Activated naive CD4-positive, alpha-beta T cell treated with anti-CD3 and anti-CD28 coated beads, Interleukin-2, amount 50 U/mL, for 24 hours (primary cell): Measurements from ENCODE around the gene FRMD4A.

Experiments used
- H3K27ac Mint-ChIP-seq: one replicate; pipeline ENCODE4 v1.8.0; 2021; ENCODE audit warnings: mild to moderate bottlenecking, mixed read lengths
- H3K27me3 Mint-ChIP-seq: one replicate; pipeline ENCODE4 v1.8.0; 2021; ENCODE audit warnings: mixed read lengths
- H3K36me3 Mint-ChIP-seq: one replicate; pipeline ENCODE4 v1.8.0; 2021; ENCODE audit warnings: mixed read lengths
- H3K4me1 Mint-ChIP-seq: one replicate; pipeline ENCODE4 v1.8.0; 2021; ENCODE audit warnings: mixed read lengths
- H3K4me3 Mint-ChIP-seq: one replicate; pipeline ENCODE4 v1.8.0; 2021; ENCODE audit warnings: mild to moderate bottlenecking, mixed read lengths
- H3K9me3 Mint-ChIP-seq: one replicate; pipeline ENCODE4 v1.8.0; 2021; ENCODE audit warnings: mixed read lengths

The FRMD4A gene

DNA sequence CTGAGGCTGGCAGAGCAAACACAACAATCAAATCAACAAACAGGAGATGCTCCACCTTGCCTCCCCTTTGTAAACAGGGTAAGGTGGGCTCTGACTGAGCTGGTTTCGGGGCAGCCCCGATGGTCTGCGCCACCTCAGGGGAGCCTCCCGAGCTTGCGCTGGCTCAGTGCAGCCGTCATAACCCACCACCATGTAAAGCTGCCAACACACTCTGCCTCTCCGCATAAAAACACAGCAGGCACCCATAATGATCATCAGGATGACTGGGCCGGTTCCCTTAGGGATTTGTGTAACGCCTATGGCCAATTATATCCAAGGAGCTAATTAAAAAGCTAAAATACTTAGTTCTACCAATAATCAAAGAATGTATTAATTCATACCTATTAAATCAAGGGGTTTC is 619.4 kb downstream of the FRMD4A start:
- Mint-ChIP-seq H3K4me3 (no peak overlapping the region), H3K27me3 (peaks cover 4% of the 10 kb centered on the region), H3K36me3 (no peaks in the 10 kb centered on the region), H3K4me1 (peaks cover 31% of the 10 kb centered on the region), H3K27ac (no peak overlapping the region), H3K9me3 (no peaks in the 10 kb centered on the region)

DNA sequence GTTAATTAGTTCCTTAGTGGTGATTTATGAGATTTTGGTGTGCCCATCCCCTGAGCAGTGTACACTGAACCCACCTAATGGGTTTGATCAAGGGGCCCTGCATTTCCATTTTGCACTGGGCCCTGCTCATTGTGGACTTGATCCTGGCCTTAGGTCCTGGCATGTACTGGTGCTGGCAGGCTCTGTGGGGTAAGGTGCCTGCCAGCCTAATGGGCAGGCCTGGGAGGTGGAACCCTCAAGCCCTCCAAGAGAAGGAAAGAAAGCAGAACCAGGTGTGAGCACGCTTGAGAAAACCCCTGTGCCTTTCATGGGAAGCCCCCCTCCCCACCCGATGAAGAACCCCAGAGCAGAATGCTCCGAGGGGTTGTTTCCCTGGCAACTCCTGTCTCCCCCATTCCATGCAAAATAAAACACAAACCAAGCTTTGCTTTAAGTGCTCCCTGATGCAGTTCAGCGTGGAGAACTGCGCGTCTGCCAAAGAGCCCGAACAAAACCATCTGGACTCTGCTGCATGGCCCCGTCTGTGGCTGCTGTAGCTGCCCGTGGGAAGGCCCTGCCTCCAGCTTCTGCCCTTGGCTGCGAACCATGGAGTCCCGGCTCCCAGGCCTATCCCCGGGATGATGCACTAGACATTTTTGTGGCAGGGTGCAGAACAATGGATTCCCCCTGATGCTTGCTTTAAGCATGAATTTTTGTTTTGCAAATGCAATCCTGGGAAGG is 620.6 kb downstream of the FRMD4A start:
- Mint-ChIP-seq H3K27me3 (peaks cover 6% of the 10 kb centered on the region), H3K36me3 (no peaks in the 10 kb centered on the region), H3K4me3 (no peak overlapping the region), H3K27ac (no peak overlapping the region), H3K4me1 (peaks cover 31% of the 10 kb centered on the region), H3K9me3 (no peaks in the 10 kb centered on the region)

DNA sequence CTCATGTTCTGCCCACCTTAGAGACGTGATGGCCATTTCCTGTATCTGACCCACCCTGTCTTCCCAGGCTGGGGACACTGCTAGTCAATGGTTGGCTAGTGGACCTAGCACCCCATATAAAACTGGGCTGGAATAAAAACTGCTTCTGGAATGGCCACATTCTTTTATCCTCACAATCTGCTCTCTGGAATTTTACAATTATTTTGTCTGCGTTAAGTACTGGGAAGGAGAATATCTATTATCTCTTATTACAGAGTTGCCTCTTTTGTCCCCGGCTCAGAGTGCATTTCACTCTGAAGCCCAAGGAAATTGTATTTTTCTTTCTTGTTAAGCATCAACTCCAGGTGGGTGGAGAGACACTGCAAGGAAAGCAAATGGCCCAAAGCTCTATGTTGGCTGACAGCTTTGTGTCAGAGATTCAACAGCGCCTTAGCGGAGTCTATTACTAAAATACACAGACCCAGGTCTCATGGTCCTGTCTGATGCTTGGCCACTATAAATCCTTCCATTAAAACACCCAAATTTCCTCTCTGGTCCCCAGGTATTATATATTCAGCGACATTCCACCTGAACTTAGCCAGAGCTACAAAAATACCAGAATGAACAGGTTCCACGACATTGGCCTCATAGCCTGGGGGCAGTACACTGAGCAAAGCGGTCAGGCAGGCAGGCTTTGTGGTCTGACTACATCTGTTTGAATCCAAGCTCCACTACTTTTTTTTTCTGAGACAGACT is 622.3 kb downstream of the FRMD4A start:
- H3K27me3 Mint-ChIP-seq = peaks cover 6% of the 10 kb centered on the region
- H3K4me1 Mint-ChIP-seq = peaks cover 31% of the 10 kb centered on the region
- no peaks in the 10 kb centered on the region for H3K36me3 Mint-ChIP-seq
- H3K4me3 Mint-ChIP-seq = peak overlapping the region; percentile 83
- H3K9me3 Mint-ChIP-seq = no peaks in the 10 kb centered on the region
- H3K27ac Mint-ChIP-seq = peak overlapping the region; percentile 12

DNA sequence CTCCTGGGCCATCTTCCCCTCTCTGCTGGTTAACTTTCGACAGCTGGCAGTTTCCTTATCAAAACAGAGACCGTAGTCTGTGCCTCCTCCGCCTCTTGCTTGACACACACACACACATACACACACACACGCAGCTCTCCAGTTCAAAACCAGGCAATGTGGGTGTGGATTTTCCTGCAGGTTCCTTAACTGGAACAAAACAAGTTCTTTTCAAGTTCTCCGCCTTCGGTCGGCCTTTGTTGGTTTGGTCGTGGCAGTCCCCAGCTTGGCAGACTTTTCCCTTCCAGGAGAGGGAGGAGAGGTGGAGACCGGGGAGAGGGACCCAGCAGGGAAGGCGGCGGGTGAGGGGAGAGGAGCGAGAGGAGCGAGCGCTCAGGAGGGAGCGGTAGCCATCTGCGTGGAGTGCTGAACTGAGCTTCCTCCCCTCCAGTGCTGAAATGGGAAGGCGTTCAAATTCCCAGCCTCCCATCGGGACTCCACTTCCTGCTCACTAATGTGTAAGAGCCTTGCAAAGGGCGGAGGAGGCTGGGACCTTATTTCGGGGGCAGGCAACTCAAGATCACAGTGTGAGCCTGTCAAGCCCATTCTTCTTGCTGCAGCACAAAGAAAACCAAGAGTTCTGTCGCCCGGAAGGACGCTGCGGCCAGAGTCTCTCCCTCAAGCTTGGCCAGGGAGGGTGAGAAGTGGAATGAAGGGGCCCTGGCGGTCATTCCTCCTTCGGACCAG is 623.4 kb downstream of the FRMD4A start:
- Mint-ChIP-seq H3K4me1 (peaks cover 21% of the 10 kb centered on the region), H3K9me3 (no peaks in the 10 kb centered on the region), H3K4me3 (peak overlapping the region; percentile 83), H3K27me3 (peaks cover 6% of the 10 kb centered on the region), H3K27ac (no peak overlapping the region), H3K36me3 (no peaks in the 10 kb centered on the region)

DNA sequence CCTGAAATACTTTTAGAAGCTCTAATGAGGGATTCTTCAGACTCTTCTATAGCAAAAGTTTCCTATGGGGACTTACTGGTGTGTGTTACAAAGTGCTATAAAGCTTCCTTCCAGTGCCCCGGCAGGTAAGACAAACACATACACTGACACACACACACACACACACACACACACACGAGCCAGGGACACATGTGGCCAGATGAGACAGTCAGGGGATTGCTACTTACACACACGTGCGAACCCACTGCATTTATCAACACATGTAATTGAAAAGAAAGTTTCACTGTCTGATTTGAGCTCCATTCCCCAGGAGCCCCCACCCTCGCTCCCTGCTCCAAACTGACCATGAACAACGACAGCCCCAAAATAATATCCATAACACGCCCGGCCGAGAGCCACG is 624.1 kb downstream of the FRMD4A start:
- Mint-ChIP-seq H3K9me3 (no peaks in the 10 kb centered on the region), H3K4me1 (peaks cover 21% of the 10 kb centered on the region), H3K36me3 (no peaks in the 10 kb centered on the region), H3K27me3 (peaks cover 6% of the 10 kb centered on the region), H3K4me3 (peak overlapping the region; percentile 83), H3K27ac (no peak overlapping the region)

DNA sequence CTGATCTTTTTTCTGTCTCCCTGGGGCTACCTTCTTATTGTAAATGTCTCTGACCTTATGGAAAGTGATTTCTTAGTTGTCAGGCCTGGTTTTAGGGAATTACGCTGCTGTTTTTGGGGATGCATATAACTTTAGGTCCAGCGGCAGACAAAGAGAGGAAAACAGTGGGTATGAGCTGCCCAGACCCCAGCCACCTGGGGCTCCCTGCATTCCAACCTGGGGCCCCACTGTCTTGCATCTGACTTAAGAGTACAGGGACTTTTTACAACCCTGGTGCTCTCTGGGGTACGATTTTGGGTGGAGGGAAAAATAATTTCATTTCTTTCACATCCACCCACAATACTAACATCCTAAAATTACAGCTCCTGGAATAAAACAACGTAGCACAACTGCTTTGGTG is 624.5 kb downstream of the FRMD4A start:
- no peaks in the 10 kb centered on the region for H3K36me3 Mint-ChIP-seq
- no peak overlapping the region for H3K4me3 Mint-ChIP-seq
- no peak overlapping the region for H3K27ac Mint-ChIP-seq
- H3K4me1 Mint-ChIP-seq = peaks cover 21% of the 10 kb centered on the region
- H3K9me3 Mint-ChIP-seq = no peaks in the 10 kb centered on the region
- H3K27me3 Mint-ChIP-seq = peaks cover 6% of the 10 kb centered on the region

DNA sequence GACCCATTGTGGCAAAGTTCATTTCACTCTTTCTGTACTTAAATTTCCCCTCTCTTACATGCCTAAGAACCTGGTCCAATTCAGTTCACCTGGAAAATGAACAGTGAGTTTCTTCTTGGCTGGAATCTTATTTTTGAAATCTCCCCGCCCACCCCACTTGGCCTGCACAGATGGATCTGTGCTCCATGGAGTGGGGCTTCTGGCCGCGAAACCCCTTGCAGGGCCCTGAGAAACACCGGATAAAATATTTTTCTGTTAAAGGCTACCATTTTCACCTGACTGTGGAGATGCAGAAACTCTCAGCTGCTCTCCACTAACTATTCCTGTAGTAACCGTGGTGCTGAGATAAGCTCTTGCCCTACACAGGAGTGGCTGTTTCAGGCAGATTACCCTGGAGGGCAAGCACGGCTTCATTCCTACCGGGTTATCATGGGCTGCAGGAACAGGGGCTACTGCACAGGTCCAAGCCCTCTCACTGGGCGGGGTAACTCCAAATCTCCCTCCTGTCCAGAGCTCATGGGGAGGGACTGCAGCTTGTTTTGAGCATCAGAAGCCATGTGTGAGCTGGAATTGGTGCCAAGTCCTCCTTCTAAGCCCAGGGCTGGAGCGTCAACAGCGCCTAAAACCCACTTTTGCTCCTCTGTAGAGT is 625.1 kb downstream of the FRMD4A start:
- no peak overlapping the region for H3K4me3 Mint-ChIP-seq
- peaks cover 6% of the 10 kb centered on the region for H3K27me3 Mint-ChIP-seq
- H3K36me3 Mint-ChIP-seq = no peaks in the 10 kb centered on the region
- H3K27ac Mint-ChIP-seq = no peak overlapping the region
- H3K4me1 Mint-ChIP-seq = peaks cover 21% of the 10 kb centered on the region
- no peaks in the 10 kb centered on the region for H3K9me3 Mint-ChIP-seq

DNA sequence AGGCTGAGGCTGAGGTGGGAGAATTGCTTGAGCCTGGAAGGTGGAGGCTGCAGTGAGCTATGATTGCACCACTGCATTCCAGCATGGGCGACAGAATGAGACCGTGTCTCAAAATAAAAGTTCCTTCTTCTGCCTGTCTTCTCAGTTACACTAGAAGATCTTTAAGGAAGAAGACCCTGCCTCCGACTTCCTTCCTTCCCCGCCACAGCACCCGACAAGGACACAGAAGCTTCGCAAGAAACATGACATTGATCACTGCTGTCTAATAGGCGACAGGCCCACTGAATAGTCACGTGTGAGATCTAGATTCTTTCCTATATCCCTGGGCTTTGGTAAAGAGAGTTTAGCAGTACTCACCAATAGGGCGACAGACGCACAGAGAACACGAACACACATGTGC is 625.8 kb downstream of the FRMD4A start:
- Mint-ChIP-seq H3K27ac (no peak overlapping the region), H3K27me3 (peaks cover 8% of the 10 kb centered on the region), H3K4me1 (peaks cover 21% of the 10 kb centered on the region), H3K9me3 (no peaks in the 10 kb centered on the region), H3K4me3 (no peak overlapping the region), H3K36me3 (no peaks in the 10 kb centered on the region)

DNA sequence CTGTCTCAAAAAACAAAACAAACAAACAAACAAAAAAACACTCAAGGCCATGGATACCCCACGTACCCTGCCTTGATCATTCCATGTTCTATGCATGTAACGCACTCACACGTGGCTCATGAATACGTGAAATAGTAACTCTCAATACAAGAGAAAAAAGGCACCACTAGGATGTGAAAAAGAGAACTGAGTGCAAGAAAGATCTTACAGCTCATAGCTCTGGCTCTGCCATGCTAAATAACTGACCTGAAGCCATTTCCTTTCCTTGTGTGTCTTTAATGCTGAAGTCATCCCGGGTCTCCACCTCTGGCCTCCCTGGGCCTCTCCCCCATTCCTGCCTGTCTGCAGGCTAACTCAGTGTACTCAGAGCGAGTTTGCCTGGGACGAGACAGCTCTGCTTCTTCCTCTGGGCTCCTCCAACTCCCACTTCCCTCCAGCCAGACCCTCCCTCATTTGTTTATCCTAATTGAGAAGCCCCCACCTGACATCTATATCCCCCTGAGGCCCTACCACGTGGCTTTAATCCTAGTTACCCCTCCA is 626.7 kb downstream of the FRMD4A start:
- Mint-ChIP-seq H3K27ac (no peak overlapping the region), H3K36me3 (no peaks in the 10 kb centered on the region), H3K4me1 (peaks cover 21% of the 10 kb centered on the region), H3K9me3 (no peaks in the 10 kb centered on the region), H3K27me3 (peaks cover 8% of the 10 kb centered on the region), H3K4me3 (no peak overlapping the region)

DNA sequence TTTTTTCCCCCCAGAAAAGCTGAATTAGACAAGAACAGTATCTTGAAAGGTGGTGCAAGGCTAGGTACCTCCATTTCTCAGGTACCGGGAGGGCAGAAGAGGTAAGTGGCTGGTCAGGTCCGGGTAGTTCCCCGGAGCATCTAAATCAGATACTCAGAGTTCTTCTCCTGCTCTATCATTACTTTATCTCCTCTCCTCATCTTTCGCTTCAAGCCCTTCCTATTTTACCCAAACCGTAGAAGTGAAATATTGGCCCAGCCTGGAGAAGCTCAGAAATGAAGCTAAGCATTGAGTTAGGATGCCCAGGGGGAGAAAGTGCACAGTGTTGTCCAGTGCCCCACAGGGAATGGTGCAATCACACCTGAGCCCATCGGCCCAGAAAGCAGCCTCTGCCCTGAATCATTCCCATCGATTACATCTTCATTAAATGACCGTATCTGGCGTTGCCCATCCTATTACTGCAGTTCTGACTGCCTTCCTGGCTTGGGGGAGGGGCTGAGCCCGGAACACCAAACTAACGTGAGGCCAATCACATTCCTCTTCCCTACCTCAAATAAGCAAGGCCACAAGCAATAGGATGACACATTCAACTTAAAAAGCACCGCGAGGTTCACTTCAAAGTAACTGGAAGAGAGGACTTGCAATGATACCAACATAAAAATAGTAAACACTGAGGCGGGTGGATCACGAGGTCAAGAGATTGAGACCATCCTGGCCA is 627.5 kb downstream of the FRMD4A start:
- no peak overlapping the region for H3K27ac Mint-ChIP-seq
- no peaks in the 10 kb centered on the region for H3K9me3 Mint-ChIP-seq
- H3K36me3 Mint-ChIP-seq = no peaks in the 10 kb centered on the region
- peaks cover 19% of the 10 kb centered on the region for H3K4me1 Mint-ChIP-seq
- peaks cover 8% of the 10 kb centered on the region for H3K27me3 Mint-ChIP-seq
- H3K4me3 Mint-ChIP-seq = no peak overlapping the region

DNA sequence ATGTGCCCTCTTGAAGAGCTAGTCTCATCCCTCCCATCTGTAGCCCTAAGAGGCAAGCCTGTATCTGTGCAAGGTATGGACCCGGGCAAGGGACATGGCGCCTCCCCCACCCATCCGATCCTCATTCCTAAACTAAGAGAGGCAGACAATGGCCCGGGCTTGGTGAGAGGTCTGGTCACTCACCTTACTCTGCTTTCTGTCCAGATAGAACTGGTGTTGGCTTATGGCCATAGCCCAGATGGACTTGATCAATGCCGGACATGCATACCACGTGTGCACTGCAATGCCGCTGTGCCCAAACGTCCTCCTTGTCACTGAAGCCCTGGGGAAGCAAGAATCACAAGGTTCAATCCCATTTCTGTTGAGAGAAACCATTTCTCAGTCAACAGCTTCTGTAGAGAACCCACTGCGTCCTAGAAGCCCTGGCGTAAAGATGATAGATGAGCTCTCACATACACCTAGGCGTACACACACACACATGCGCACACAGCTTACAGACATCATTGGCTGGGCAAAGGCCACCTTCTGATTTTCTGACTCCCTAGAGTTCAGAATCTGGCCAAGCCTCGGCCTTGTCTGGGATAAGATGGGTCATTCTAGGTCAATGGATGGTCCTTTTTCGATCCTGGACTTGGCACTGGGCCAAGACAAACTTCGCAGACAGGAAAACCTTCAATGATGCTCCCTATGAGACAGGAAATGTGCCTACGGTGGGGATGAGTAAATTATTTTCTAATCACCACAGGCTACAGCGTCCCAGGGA is 629.4 kb downstream of the FRMD4A start:
- no peaks in the 10 kb centered on the region for H3K36me3 Mint-ChIP-seq
- H3K4me1 Mint-ChIP-seq = peaks cover under 1% of the 10 kb centered on the region
- H3K27ac Mint-ChIP-seq = no peak overlapping the region
- H3K4me3 Mint-ChIP-seq = no peak overlapping the region
- peaks cover 4% of the 10 kb centered on the region for H3K27me3 Mint-ChIP-seq
- H3K9me3 Mint-ChIP-seq = no peaks in the 10 kb centered on the region

DNA sequence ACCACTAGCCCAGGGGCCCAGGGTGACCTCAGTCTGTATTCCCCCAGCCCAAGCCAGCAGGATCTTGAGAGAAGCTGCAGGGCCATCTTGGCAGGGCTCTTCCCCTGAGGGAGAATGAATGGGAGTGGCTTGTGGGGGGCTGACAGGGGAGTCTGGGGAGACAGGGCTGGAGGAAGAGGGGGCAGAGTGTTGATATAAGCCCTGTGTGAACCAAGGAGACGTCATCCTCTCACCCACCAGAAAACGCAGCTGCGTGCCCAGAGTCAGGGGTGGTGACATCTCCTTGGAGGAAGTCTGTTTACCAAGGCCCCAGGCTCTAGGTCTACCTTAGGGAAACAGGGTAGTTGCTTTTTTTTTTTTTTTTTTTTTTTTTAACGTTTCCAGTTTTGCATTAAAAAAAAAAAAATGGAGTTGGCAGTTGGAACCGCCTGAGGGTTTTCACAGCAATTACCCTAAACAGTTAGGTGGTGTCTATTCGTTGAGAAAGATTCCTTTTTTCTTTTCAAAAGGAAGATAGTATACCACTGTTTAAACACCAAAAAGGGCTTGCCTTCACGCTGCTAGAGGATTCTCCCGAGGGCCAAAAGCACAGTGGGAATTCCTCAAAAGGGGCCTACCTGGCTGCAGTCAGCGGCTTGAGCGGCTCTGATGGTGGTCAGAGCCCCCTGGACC is 630.1 kb downstream of the FRMD4A start:
- Mint-ChIP-seq H3K9me3 (no peaks in the 10 kb centered on the region), H3K4me3 (no peak overlapping the region), H3K4me1 (no peaks in the 10 kb centered on the region), H3K27ac (no peak overlapping the region), H3K27me3 (peaks cover 2% of the 10 kb centered on the region), H3K36me3 (no peaks in the 10 kb centered on the region)

DNA sequence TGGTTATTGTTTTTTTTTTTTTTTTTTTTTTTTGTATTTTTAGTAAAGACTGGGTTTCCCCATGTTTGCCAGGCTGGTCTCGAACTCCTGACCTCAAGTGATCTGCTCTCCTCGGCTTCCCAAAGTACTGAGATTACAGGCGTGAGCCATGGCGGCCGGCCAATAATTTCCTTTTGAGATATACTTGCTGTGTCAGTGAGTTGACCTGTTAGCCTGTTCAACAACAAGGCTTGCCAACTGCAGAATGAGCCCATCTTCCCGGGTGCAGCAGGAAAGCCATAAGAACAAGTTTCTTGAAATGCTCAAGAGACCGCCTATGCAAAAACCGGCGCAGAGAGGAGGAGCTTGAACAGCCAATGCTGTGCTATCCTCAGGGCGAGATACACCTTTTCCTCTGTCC is 631.5 kb downstream of the FRMD4A start:
- Mint-ChIP-seq H3K9me3 (no peaks in the 10 kb centered on the region), H3K27me3 (peaks cover 2% of the 10 kb centered on the region)

DNA sequence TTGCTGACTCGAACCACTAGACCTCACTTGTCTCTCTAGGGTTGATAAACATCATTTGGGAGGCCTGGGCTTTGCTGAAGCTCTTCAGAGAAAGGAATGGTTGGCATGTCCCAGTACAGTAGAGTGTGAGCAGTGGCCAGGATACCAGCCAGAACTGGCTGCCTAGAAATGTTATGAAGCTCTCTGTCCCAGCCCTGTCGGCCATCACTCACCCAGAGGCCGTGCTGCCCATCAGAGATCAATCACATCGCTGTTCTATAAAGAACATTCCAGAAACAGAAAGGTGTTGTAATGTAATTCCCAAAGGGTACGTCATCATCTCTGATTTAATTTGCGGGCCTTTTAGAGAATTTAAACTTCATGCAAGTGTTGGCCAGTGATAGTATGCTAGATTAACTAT is 632.5 kb downstream of the FRMD4A start:
- H3K4me1 Mint-ChIP-seq = no peaks in the 10 kb centered on the region
- peaks cover 2% of the 10 kb centered on the region for H3K27me3 Mint-ChIP-seq
- no peaks in the 10 kb centered on the region for H3K36me3 Mint-ChIP-seq
- no peak overlapping the region for H3K4me3 Mint-ChIP-seq
- H3K9me3 Mint-ChIP-seq = no peaks in the 10 kb centered on the region
- no peak overlapping the region for H3K27ac Mint-ChIP-seq

More for the DNA sequence above, 631.5 kb downstream of the FRMD4A start:
- Mint-ChIP-seq H3K4me1 (no peaks in the 10 kb centered on the region), H3K27ac (no peak overlapping the region), H3K4me3 (no peak overlapping the region), H3K36me3 (no peaks in the 10 kb centered on the region)
